ENCODE results near the gene LINGO4.
A peak's percentile ranks its signal among the peaks of the same experiment; 100 is the strongest.

Gene LINGO4, protein sequence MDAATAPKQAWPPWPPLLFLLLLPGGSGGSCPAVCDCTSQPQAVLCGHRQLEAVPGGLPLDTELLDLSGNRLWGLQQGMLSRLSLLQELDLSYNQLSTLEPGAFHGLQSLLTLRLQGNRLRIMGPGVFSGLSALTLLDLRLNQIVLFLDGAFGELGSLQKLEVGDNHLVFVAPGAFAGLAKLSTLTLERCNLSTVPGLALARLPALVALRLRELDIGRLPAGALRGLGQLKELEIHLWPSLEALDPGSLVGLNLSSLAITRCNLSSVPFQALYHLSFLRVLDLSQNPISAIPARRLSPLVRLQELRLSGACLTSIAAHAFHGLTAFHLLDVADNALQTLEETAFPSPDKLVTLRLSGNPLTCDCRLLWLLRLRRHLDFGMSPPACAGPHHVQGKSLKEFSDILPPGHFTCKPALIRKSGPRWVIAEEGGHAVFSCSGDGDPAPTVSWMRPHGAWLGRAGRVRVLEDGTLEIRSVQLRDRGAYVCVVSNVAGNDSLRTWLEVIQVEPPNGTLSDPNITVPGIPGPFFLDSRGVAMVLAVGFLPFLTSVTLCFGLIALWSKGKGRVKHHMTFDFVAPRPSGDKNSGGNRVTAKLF

GRCh38 chr1:151805066-151805820 lies at the start of gene LINGO4:
Gene LINGO4 (minus strand): TSS chr1:151805419. CDS start chr1:151802704, 2,715 bp downstream.
- no peak for DNase-seq

GRCh38 chr1:151854658-151855057 lies 49.4 kb upstream of the LINGO4 start:
- DNase-seq: no peak

DNA sequence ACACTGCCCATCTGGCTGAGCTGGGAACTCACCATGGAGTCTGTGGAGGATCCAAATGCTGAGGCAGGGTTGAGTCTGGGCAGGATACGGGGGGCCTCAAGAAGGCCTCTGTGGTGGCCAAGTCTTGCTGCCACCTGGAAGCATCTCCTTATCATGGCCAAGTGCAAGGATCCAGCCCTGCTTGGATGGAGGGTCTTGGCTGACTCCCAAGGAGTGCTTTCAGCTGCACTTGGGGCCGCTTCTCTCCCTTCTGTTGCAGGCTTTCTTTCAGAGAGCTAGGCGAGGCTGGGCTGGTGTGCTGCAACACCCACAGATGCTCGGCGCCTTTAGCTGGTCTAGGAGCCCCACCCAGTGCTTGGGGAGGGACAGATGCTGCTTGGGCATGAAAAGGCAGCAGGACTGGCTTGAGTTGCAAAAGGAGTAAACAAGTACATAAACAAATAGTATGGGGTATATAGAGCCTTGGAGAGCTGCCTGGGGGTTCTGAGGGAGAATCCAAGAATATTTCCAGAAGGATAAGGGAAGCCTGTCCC lies 48.3 kb upstream of the LINGO4 start, which contains the start of gene THEM5:
THEM5 (minus strand) TSS at position 302 of the 533 bp plus-strand sequence; CDS start at position 155, 147 bp downstream.
- DNase-seq: no peak

GRCh38 chr1:151852733-151853132 lies 47.5 kb upstream of the LINGO4 start:
- DNase-seq: no peak

DNA sequence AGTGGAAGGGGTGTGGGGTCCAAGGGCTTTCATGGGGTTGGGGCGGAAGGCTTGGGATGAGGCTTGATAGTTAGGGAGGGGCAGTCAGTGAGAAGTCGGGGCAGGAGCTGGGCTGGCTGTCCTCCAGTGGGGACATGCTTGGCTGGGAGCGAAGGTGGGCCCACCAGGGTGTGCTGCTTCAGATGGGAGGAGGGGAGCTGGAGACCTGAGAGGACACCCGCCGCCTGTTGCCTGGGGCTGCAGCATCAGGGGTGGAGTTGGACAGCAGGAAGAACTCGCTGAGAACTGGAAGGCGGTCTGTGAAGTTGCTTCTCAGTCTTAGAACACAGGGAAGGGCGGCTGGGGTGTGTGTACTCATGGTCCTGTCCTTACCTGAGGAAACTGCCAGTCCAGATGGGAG lies 46.7 kb upstream of the LINGO4 start:
- DNase-seq: no peak

- DNase-seq: no peak
Observed at GRCh38 chr1:151849871-151850270, 44.7 kb upstream of the LINGO4 start.

- no peak for DNase-seq
Observed at GRCh38 chr1:151849126-151849525, 43.9 kb upstream of the LINGO4 start.

DNA sequence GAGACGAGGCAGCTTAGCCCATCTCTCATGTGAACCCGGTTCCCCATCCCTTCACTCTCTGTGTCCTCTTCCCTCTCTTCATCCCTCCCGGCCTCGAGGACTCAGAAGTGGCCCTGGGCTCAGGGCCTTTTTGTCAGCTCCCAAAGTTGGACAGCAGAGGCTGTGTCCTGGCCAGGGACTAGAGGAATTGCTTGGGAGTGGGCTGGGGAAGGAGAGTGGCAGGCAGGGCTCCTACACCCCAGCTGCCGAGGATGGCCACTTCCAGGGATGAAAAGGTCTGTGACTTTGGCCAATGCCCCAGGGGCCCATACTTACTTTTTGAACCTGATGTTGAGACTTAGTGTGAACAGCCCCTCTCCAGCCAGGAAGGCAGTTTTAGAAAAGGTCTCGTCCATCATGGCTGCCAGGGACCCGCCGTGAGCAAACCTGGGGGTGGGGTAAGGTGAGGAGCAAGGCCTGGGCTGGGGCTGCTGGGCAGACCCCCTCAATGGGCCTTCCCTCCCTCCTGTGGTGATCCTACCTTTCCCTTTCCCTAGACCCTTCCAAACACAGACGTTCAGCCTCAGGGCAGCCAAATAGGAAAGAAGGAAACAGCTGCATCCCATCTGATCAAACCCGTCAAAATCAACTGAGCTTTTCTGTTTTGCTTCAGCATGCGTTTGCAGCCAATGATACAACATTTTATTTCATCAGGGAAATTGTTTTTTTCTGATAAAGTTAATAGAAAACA lies 42.8 kb upstream of the LINGO4 start:
- no peak for DNase-seq

DNA sequence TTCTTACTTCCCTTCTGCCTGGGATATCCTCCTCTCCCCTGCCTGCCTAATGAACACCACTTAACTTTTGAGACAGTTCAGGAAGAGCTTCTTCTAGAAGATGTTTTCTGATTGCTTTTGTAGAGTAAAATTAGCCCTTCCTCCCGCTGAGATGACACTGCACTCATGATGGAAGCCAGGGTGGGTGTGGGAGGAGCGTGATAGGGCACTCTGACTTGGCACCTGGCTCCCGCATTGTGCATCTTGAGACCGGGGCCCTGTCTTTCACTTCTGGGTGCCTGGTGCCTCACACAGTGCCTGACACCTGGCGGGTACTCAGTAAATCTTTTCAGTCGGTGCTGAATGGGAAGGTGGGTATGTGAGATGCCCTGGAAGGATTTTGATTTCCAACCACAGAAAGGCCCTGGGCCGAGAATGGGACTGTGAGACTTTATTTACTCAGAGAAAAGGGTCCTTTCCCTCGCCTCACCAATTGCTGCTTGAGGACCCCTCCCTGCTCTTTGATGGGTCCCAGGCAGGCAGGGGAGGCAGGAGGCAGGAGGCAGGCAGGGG lies 41.5 kb upstream of the LINGO4 start:
- no peak for DNase-seq

DNA sequence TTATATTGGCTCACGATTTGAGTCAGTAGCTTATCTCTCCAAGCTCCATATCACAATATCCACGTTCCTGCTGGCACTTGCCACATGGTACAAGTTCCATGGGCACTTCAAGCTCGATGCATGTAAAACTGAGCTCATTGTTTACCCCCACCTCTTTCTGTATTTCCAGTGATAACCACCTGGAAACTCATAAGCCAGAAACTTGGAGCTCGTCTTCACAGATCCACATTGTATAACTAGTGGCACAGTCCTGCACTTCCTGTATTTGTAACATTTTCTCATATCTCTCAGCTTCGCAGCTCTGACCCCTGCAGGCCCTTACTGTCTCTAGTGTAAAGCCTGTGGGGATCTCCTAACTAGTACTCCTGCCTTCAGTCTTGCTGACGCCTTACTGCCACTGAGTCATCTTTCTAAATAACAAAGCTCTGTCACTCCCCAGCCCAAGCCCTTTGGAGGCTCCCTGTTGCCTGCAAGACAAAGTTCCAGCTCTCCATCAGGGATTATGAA lies 40.9 kb upstream of the LINGO4 start:
- DNase-seq: no peak

DNA sequence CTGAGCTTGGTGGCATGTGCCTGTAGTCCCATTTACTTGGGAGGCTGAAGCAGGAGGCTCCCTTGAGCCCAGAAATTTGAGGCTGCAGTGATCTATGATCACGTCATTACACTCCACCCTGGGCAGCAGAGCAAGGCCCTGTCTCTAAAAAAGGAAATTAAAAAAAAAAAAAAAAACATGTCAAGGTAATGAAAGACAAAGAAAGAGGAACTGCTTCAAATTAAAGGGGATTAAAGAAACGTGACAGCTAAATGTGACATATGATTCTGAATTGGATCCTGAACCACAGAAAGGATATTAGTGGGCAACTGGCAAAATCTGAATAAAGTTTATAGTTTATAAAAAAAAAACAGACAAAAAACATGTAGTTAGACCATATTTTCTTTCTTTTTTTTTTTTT lies 38.2 kb upstream of the LINGO4 start:
- no peak for DNase-seq

GRCh38 chr1:151841141-151841540 lies 35.9 kb upstream of the LINGO4 start:
- DNase-seq: no peak

DNA sequence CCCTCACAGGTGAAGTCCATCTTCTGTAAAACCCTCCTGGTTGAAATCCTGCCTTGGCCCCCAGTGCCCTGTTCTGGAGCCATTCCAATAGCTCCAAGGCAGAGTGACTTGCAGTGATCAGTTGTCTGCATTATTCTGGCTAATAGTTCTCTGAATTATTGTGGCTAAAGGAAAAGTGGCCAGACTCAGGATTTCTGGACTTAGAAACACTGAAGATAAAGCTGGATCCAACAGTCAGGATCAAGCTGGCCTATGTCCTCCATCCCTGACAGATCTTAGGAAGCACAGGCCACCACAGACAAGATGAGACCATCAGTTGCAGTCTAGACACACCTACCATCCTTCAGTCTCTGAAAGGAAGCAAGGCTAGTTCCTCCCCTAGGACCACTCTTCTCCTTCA lies 35.2 kb upstream of the LINGO4 start:
- no peak for DNase-seq

DNA sequence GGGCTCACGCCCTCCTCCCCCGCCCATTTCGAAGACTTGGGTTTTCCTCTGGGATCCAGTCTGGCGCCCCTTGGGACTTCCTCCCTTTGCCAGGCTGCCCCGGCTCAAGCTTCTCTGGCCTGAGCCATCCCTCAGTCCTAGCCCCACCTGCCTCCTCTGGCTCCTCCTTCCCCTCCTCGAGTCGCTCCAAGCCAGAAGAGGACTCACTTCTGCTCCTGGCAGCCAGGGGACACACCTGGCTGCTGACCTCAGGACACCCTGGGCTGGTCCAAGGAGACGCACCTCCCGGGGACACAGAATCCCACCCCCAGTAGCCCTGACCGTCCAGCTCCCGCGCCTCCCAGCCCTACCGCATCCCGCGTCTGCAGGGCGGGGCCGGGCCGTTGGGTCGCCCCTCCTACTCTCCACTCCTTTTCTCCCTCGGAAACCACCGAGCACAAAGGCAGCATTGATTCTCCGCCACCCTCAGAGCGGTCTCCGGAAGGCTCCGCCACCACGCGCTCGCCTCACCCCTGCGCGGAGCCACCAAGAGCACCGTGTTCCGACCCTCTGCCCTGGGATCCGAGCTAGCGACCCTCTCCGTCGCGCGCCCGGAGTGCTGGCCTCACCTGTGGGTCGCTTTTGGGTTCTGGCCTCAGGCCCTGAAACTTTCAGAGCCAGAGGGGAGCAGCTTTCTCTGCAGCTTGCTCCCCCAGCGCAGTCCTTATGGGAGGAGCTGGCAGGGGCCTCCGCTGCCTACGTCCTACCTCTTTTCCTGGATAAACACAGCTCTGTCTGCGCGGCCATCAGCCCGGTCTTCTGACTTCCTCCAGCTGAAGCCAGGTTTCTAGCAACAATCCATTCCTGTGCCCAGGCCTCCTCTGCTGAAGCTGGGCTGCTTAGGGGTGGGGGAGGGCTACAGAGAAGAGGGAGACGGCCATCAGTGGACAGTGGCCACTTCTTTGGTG lies 34.5 kb upstream of the LINGO4 start, which contains the start of gene C2CD4D:
C2CD4D (minus strand) TSS at position 364 of the 947 bp plus-strand sequence. CDS start 831 bp downstream, outside the sequence.
- peak; percentile 67 for DNase-seq

DNA sequence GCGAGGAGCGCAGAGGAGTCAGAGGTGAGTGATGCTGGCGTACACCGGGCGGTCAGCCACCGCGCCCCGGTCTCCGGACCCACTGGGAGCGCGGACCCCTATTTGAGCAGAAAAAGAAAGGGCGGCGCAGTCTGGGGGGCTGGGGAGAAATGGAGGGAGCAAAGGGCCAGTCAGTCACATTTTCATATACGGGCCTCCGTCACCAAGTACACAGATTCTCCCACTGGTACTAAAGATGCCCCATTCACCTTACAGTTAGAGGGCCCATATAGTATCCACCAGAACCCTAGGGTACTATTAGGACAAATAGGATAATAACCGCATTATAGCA lies 33.8 kb upstream of the LINGO4 start:
- no peak for DNase-seq

- DNase-seq: no peak
Observed at GRCh38 chr1:151838222-151839081, 33.2 kb upstream of the LINGO4 start.

GRCh38 chr1:151837884-151838221 lies 32.6 kb upstream of the LINGO4 start:
- DNase-seq: no peak

DNA sequence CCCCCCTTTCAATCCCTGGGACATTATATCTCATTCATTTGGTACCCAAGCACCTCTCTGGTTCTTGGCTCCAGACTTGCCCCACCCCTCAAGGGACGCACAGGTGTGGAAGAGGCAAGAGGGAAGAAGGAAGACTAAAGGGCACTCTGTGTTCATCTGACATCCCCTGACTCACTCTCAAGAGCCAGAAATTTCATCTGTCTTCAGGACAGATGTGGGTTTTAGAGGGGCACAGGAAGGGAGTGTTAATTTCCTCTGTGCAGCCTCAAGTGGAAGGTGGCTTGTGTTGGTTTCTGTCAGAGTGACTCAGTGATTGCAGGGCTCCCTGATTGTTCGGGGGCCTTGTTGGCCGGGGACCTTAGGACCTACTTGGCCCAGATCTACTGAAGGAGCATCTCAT lies 32.0 kb upstream of the LINGO4 start:
- no peak for DNase-seq

DNA sequence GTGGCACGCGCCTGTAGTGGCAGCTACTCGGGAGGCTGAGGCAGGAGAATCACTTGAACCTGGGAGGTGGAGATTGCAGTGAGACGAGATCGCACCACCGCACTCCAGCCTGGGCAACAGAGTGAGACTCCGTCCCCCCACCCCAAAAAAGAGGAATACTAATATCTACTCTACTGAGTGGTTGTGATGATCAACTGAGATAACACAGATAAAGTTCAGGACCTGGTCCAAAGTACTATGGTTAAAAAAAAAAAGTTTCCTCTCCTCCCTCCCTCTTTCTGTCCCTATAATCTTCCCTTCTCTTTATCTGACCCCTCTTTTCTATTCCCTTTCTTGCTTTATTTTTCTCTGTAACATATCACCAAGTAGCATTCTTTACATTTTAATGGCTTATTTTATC lies 30.4 kb upstream of the LINGO4 start:
- DNase-seq: no peak

- no peak for DNase-seq
Observed at GRCh38 chr1:151834239-151834638, 29.0 kb upstream of the LINGO4 start.

Measured in NCI-H748 treated with DMSO at 0.1 percent for 48 hours (cell line).